Calu3 (cell line): ENCODE data around the gene KCNJ10. TPM values are rescaled to one million over a fixed set of nuclear protein-coding genes. Genes with fewer than 3 reads are reported as not detected.

Source experiments
- BruUV-seq: library from RNA; stranded (reverse); fragments of 400-500 nt; replicated peaks from 2 replicates; lab custom pipeline; 2021; lab: Mats Ljungman, UMichigan
- CTCF ChIA-PET: fragments of 300-600 bp; sonication (Branson Sonifier 250); formaldehyde crosslinking; loops from one replicate; lab custom pipeline; 2022; ENCODE audit warnings: antibody characterized with exemption; lab: Charles Lee
- DNase-seq: peaks from one replicate; pipeline ENCODE4 v3.0.0; 2022
- H3K27ac Mint-ChIP-seq: one replicate; pipeline ENCODE4 v1.8.0; 2022; ENCODE audit warnings: mixed read lengths; ENCODE audit not compliant: unreplicated experiment
- H3K27me3 Mint-ChIP-seq: one replicate; pipeline ENCODE4 v1.8.0; 2022; ENCODE audit warnings: mixed read lengths; ENCODE audit not compliant: unreplicated experiment
- H3K36me3 Mint-ChIP-seq: one replicate; pipeline ENCODE4 v1.8.0; 2022; ENCODE audit warnings: mild to moderate bottlenecking, moderate library complexity, mixed read lengths; ENCODE audit not compliant: insufficient read depth, unreplicated experiment
- H3K4me1 Mint-ChIP-seq: one replicate; pipeline ENCODE4 v1.8.0; 2022; ENCODE audit warnings: mild to moderate bottlenecking, low read depth, mixed read lengths; ENCODE audit not compliant: unreplicated experiment
- H3K4me3 Mint-ChIP-seq: one replicate; pipeline ENCODE4 v1.8.0; 2022; ENCODE audit warnings: mild to moderate bottlenecking, low read depth, moderate library complexity, mixed read lengths; ENCODE audit not compliant: unreplicated experiment
- H3K9me3 Mint-ChIP-seq: one replicate; pipeline ENCODE4 v1.8.0; 2022; ENCODE audit warnings: low read depth, mixed read lengths; ENCODE audit not compliant: unreplicated experiment
- CTCF ChIP-seq: fragments of 200-600 bp; IDR thresholded peaks from one replicate; pipeline ENCODE4 v1.8.0; 2022; ENCODE audit warnings: antibody characterized with exemption; ENCODE audit not compliant: unreplicated experiment
- intact Hi-C: fragments of 100-400 bp; cut with micrococcal nuclease; formaldehyde crosslinking; loops from one replicate; pipeline ENCODE4 v1.10.0; 2022; ENCODE audit not compliant: unreplicated experiment
- total RNA-seq: library from RNA; stranded (reverse); gene quantifications from 2 replicates; pipeline ENCODE4 v1.2.3, GENCODE V29; 2022

Gene KCNJ10
- total RNA-seq, 1 experiment from 2014 or later: not detected

DNA sequence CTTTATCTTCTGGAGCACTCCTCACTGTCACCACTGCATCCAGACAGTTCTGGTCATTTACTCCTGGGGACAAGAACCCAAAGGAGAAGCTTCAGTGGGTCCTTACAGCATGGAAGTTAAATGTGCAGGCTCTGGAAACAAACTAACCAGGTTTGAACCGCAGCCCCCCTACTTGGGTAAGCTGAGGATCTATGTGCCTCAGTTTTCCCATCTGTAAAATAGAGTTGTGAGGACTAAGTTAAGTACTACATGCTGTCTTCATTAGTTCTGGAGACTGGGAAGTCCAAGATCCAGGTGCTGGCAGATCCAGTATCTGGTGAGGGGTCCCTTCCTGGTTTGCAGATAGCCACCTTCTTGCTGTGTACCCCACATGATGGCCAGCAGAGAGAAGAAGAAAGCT lies 37.6 kb upstream of the KCNJ10 start:
- CTCF ChIA-PET: no interaction called here
- no peaks in the 10 kb centered on the region for H3K9me3 Mint-ChIP-seq
- no peak overlapping the region for H3K27ac Mint-ChIP-seq
- peaks cover 20% of the 10 kb centered on the region for H3K4me1 Mint-ChIP-seq
- TF ChIP-seq CTCF: no peak
- intact Hi-C loops: loop anchor here (10.0 kb wide), 1 partner anchor 307 kb away; no protein-coding TSS in a partner anchor
- peaks cover 66% of the 10 kb centered on the region for H3K27me3 Mint-ChIP-seq
- H3K36me3 Mint-ChIP-seq: no peaks in the 10 kb centered on the region
- DNase-seq: no peak
- no TSS peak for BruUV-seq
- H3K4me3 Mint-ChIP-seq: no peak overlapping the region

- CTCF ChIA-PET: interaction anchor here (0.7 kb wide), 1 partner anchor 88 kb away, joined by 3 read pairs; no protein-coding TSS in a partner anchor
- Mint-ChIP-seq H3K27ac (no peak overlapping the region), H3K36me3 (no peaks in the 10 kb centered on the region), H3K27me3 (peaks cover 57% of the 10 kb centered on the region), H3K9me3 (no peaks in the 10 kb centered on the region), H3K4me1 (peaks cover 30% of the 10 kb centered on the region), H3K4me3 (no peak overlapping the region)
- DNase-seq: no peak
- no peak for TF ChIP-seq CTCF
- BruUV-seq: no TSS peak
- intact Hi-C loops: loop anchor here (10.0 kb wide), 1 partner anchor 310 kb away; no protein-coding TSS in a partner anchor
Measured at GRCh38 chr1:160105155-160105554, 35.2 kb upstream of the KCNJ10 start.

GRCh38 chr1:160104486-160104885 lies 34.5 kb upstream of the KCNJ10 start:
- Mint-ChIP-seq H3K36me3 (peaks cover 4% of the 10 kb centered on the region), H3K9me3 (no peaks in the 10 kb centered on the region), H3K4me3 (no peak overlapping the region), H3K27me3 (peaks cover 56% of the 10 kb centered on the region), H3K4me1 (peaks cover 30% of the 10 kb centered on the region), H3K27ac (no peak overlapping the region)
- TF ChIP-seq CTCF: no peak
- no TSS peak for BruUV-seq
- no peak for DNase-seq
- intact Hi-C loops: loop anchor here (10.0 kb wide), 1 partner anchor 310 kb away; no protein-coding TSS in a partner anchor
- CTCF ChIA-PET: no interaction called here

DNA sequence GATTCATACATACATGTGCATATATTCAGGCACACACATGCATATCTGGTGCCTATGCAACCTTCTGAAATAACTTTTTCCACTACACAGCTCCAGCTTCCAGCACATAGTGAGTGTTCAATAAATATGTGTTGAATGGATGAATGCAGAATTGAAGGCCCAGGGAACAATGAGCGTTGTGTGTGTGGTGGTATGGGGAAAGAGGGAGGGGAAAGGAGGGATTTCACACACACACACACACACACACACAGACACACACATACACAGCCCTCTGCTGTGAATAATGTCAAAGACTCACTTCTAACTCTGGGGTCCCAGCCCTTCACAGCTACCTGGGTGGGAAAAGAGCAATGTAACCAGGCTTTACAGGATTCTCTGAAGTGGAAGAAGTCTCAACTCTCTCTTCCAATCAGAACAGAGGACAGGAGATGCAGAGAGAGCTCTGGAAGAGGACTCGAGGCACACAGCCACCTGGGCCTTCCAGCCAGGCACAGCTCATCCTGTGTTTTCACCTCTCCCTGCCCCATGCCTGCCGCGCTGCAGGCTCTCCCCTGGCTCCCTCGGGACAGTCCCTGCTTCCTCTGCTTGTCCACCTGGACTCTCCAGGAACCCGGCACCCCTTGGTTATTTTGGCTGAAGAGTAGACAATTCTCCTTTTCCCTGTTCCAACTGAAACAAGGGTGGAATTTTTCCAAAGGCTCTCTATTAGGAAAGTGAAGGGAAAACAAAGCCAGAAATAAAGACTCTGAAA lies 33.9 kb upstream of the KCNJ10 start:
- H3K9me3 Mint-ChIP-seq: no peaks in the 10 kb centered on the region
- peaks cover 10% of the 10 kb centered on the region for H3K36me3 Mint-ChIP-seq
- H3K27me3 Mint-ChIP-seq: peaks cover 50% of the 10 kb centered on the region
- H3K27ac Mint-ChIP-seq: no peak overlapping the region
- H3K4me3 Mint-ChIP-seq: no peak overlapping the region
- peaks cover 28% of the 10 kb centered on the region for H3K4me1 Mint-ChIP-seq
- DNase-seq: no peak
- CTCF ChIA-PET: interaction anchor here (0.7 to 3.5 kb wide), 2 partner anchors 181 to 188 kb away, joined by 3 to 24 read pairs; partner anchors contain the start of gene PEX19
- no peak for TF ChIP-seq CTCF
- BruUV-seq: no TSS peak
- intact Hi-C loops: loop anchor here (10.0 kb wide), 1 partner anchor 311 kb away; no protein-coding TSS in a partner anchor
